ENCODE measurements around the gene SNCAIP. TPM values are rescaled to one million over a fixed set of nuclear protein-coding genes. Genes with fewer than 3 reads are reported as not detected.

The SNCAIP gene
- total RNA-seq, 1 experiment from 2014 or later: 3.0 TPM

DNA sequence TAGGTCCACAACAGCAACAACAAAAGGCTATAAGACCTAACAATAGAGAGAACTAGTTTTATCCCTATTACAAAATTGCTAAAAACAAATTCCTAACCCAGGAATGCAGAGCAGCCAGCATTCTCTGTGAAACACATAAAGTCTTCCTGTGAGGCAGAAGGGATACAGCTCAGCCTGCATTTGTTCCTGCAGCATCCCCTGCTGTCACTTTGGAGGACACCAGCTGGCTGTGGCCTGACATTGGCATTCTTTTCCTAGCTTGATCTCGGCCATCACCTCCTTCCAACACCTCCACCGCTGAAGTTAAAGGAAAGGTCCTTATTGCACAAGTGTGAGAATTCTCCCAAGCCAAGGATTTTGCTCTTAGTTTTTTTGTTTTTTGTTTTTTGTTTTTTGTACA is 186.1 kb downstream of the SNCAIP start:
- Histone ChIP-seq H4K20me1 (ENCODE audit: control insufficient read depth, insufficient read depth, insufficient read length) (no peaks in the 10 kb centered on the region), H3K79me2 (ENCODE audit: insufficient read depth, low read length) (no peaks in the 10 kb centered on the region), H3K23me2 (ENCODE audit: insufficient read length, low read depth, low read length, poor library complexity, severe bottlenecking) (no peaks in the 10 kb centered on the region), H3K23ac (ENCODE audit: insufficient read length, low read depth, low read length) (no peak overlapping the region), H2BK15ac (ENCODE audit: low read depth, low read length) (no peak overlapping the region), H2BK120ac (ENCODE audit: low read depth, low read length, poor library complexity, severe bottlenecking) (no peak overlapping the region), H3K56ac (ENCODE audit: insufficient read length, low read depth, low read length) (no peak overlapping the region), H3K18ac (ENCODE audit: insufficient read length, low read depth, low read length) (no peak overlapping the region), H3K4me1 (ENCODE audit: insufficient read depth, low read length) (no peaks in the 10 kb centered on the region), H3K4ac (ENCODE audit: low read depth, low read length) (no peak overlapping the region), H3T11ph (ENCODE audit: low read length) (no peak overlapping the region), H4K5ac (ENCODE audit: insufficient read length, low read depth, low read length) (no peak overlapping the region), H2BK5ac (ENCODE audit: insufficient read length, low read length) (no peak overlapping the region), H3K27me3 (ENCODE audit: insufficient read depth, low read length) (no peaks in the 10 kb centered on the region), H3K9me3 (ENCODE audit: control insufficient read depth, low read depth, low read length) (no peaks in the 10 kb centered on the region), H3K4me2 (ENCODE audit: insufficient read depth, insufficient read length, low read length) (no peak overlapping the region), H2AK5ac (ENCODE audit: insufficient read length, low read length) (no peak overlapping the region), H3K9ac (ENCODE audit: extremely low read depth, insufficient read length, low read length) (no peak overlapping the region), H3K27ac (ENCODE audit: insufficient read length, low read depth, low read length) (no peak overlapping the region), H2BK20ac (ENCODE audit: low read depth, low read length, poor library complexity, severe bottlenecking) (no peak overlapping the region), H4K8ac (replicated peaks; ENCODE audit: insufficient read length, low read depth, low read length) (no peak overlapping the region), H4K91ac (ENCODE audit: insufficient read length, low read depth, low read length) (no peak overlapping the region), H3K79me1 (ENCODE audit: insufficient read depth, low read depth, low read length, poor library complexity, severe bottlenecking) (no peaks in the 10 kb centered on the region), H2BK12ac (ENCODE audit: insufficient read length, low read depth, low read length) (no peak overlapping the region), H2AFZ (ENCODE audit: low read length) (no peak overlapping the region), H3K14ac (ENCODE audit: insufficient read depth, low read length) (no peak overlapping the region)
- TF ChIP-seq, protein P1, sequence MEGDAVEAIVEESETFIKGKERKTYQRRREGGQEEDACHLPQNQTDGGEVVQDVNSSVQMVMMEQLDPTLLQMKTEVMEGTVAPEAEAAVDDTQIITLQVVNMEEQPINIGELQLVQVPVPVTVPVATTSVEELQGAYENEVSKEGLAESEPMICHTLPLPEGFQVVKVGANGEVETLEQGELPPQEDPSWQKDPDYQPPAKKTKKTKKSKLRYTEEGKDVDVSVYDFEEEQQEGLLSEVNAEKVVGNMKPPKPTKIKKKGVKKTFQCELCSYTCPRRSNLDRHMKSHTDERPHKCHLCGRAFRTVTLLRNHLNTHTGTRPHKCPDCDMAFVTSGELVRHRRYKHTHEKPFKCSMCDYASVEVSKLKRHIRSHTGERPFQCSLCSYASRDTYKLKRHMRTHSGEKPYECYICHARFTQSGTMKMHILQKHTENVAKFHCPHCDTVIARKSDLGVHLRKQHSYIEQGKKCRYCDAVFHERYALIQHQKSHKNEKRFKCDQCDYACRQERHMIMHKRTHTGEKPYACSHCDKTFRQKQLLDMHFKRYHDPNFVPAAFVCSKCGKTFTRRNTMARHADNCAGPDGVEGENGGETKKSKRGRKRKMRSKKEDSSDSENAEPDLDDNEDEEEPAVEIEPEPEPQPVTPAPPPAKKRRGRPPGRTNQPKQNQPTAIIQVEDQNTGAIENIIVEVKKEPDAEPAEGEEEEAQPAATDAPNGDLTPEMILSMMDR (conservative IDR thresholded peaks at IDR 0.05): peak; percentile 69
- Mint-ChIP-seq H3K36me3 (ENCODE audit: insufficient read depth in 1 of 3, low read depth in 3 of 3) (no peaks in the 10 kb centered on the region), H3K4me1 (peaks cover 31% of the 10 kb centered on the region in 2 experiments), H3K27me3 (ENCODE audit: low read depth) (no peaks in the 10 kb centered on the region), H3K4me3 (no peak overlapping the region), H3K27ac (peak overlapping the region in 2 of 3 experiments; percentile 46 to 62; a peak in 2 of 7 replicates), H3K9me3 (no peaks in the 10 kb centered on the region)
- peak; percentile 76 for DNase-seq
- WGBS (ENCODE audit: extremely low coverage, insufficient read length, low lambda C conversion rate): no CpG with 5 or more reads among the region's 2 CpGs
